T1000 (cell line): ENCODE data around the gene OR4D1.
"Not testable (repeated sequence)": the region's sequence is repeated elsewhere in the genome, so short reads cannot be mapped to it uniquely, and the experiment has no call there.

ENCODE experiments used
- DNase-seq: peaks from one replicate; lab custom pipeline; 2025; ENCODE audit warnings: mixed read lengths; lab: John Stamatoyannopoulos, UW

The OR4D1 gene

GRCh38 chr17:58147930-58148434 lies at the start of gene OR4D1:
Gene OR4D1, plus strand, starts transcription at chr17:58148384. Its CDS starts 6,770 bp downstream, at chr17:58155154.
- no peak for DNase-seq

DNA sequence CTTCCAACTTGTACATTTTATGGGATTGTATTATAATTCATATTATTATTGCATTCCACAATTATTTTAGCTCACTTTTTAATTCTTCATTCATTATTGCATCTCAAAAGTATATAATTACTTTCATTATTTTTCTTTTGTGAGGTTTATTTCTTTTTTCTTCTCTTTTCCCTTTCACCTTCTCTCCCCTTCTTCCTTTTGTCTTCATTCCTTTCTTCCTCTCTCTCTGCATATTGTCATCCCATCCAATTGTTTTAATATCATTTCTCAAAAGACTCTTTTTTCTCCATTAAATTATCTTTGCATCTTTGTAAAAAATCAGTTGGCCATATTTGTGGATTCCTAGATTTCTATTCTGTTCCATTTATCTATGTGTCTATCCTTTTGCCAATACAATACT lies 47.7 kb upstream of the OR4D1 start:
- no peak for DNase-seq

DNA sequence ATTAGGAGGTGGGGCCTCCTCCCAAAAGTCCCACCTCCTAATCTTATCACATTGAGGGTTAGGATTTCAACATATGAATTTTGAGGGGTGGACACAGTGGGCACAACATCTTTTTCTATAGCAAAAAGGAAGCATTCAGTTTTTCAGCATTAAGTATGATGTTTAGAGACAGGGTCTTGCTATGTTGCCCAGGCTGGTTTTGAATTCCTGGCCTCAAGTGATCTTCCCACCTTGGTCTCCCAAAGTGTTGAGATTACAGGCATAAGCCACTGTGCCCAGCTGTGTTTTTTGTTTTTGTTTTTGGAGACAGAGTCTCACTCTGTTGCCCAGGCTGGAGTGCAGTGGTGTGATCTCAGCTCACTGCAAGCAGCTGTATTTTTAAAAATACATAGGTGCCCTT lies 46.3 kb upstream of the OR4D1 start:
- not testable (repeated sequence) for DNase-seq

GRCh38 chr17:58105093-58105492 lies 43.1 kb upstream of the OR4D1 start:
- no peak for DNase-seq

GRCh38 chr17:58107306-58107705 lies 40.9 kb upstream of the OR4D1 start:
- DNase-seq, result no peak

DNA sequence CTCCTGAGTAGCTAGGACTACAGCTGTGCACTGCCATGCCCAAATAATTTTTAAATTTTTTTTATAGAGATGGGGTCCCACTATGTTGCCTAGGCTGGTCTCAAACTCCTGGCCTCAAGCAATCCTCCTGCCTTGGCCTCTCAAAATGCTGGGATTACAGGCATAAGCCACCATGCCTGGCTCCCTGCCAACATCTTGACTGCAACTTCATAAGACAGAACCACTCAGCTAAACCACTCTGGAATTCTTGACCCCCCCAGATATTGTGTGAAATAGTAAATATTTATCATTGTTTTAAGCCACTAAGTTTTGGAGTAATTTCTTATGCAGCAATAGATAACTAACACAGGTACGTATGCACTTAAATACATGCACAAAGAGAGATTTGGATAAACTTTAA lies 39.0 kb upstream of the OR4D1 start:
- no peak for DNase-seq

DNA sequence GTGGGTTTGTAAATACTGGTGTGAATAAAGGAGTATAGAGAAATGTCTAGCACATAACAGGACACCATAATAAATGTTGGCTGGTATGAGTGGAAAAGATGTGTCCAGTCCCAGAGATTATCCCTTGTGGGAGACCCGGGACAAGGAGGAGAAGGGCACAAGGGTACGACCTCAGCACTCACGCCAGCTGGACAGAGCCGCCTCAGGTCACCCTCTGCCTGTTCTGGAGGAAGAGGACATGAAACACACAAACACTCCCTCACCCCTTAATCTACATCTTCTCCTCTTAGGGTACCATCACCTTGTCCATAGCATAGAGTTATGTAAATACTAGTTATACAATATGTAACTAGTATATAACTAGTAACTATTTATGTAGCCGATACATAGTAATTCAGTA lies 38.2 kb upstream of the OR4D1 start:
- no peak for DNase-seq

DNA sequence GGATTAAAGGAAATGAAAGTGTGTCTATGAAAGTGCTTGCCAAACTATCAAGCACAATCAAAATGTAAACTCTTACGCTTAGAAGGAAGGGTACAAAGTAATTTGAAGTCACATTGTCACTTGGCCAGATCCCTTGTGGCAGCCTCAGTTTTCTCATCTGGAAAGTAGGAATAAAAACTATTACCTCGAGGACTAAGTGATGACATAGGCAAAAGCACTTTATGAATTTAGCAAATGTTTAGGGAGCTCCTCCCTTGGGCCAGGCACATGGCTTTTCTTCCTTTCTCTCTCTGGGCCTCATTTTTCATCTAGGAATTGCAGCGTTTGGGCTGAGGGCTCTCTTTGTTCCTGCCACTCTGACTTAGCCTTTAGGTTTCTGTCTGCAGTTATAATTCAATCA lies 36.5 kb upstream of the OR4D1 start:
- DNase-seq, result no peak

- peak; percentile 60 for DNase-seq
Observed at GRCh38 chr17:58112970-58113631, 35.1 kb upstream of the OR4D1 start.

GRCh38 chr17:58113947-58114346 lies 34.2 kb upstream of the OR4D1 start:
- no peak for DNase-seq

GRCh38 chr17:58117382-58117781 lies 30.8 kb upstream of the OR4D1 start:
- no peak for DNase-seq

GRCh38 chr17:58119491-58119890 lies 28.7 kb upstream of the OR4D1 start:
- DNase-seq, result no peak

DNA sequence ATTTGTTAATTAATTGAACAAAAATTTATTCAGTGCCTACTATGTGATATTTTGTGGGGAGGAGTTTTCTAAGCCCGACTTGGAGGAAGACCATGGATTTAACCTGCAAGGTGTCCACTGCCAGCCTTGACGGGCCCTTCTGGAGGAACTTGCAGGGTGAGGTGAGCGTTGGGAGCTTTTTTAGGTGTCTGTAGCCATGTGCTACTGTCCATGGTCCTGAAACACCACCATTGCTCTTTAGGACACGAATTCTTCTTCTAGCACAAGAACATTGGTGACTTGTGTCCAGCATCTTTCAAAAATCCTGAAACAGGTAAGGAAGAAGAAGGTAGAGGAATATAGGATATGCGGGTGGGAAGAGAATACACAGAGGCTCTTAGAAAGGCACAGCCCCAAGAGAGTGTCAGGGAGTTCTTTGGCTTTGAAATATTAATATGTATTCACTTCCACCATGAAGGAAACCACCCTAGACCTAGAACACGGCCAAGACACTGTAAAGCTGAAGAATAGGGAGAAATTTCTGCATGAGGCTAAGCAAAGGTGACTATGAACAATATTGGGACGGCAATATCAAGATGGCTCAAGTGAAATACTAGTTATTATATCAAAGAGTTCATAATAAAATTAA lies 27.9 kb upstream of the OR4D1 start:
- DNase-seq, result peak; percentile 18

DNA sequence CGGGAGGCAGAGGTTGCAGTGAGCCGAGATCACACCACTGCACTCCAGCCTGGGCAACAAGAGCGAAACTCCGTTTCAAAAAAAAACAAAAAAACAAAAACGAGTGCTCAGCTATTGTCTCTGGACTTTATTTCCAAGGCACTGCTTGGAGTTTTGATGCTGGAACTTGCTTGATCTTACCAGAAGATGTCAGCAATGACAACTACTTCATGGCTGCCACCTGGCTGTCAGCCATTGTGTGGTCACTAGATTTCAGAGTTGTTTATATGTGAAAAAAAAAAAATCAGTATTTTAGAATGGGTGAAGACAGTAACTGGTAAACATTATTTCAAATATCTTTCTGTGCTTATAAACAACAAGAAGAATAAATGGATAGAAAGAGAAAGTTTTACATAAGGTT lies 26.3 kb upstream of the OR4D1 start:
- no peak for DNase-seq

DNA sequence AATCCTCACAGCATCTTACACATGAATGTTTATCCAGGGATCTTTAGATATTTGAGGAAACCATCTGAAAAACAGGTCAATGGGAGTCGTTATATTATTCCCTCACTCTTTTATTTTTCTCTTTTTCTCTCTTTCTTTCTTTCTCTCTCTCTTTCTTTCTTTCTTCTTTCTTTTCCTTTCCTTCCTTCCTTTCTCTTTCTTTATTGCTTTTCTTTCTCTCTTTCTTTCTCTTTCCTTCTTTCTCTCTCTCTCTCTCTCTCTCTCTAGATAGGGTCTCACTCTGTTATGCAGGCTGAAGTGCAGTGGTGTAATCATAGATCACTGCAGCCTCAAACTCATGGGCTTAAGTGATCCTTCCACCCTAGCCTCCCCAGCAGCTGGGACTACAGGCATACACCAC lies 20.3 kb upstream of the OR4D1 start:
- no peak for DNase-seq

DNA sequence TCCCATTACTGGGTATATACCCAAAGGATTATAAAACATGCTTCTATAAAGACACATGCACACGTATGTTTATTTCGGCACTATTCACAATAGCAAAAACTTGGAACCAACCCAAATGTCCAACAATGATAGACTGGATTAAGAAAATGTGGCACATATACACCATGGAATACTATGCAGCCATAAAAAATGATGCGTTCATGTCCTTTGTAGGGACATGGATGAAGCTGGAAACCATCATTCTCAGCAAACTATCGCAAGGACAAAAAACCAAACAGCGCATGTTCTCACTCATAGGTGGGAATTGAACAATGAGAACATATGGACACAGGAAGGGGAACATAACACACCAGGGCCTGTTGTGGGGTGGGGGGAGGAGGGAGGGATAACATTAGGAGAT lies 15.5 kb upstream of the OR4D1 start:
- DNase-seq, result not testable (repeated sequence)

GRCh38 chr17:58136669-58137279 lies 11.4 kb upstream of the OR4D1 start:
- DNase-seq, result no peak

DNA sequence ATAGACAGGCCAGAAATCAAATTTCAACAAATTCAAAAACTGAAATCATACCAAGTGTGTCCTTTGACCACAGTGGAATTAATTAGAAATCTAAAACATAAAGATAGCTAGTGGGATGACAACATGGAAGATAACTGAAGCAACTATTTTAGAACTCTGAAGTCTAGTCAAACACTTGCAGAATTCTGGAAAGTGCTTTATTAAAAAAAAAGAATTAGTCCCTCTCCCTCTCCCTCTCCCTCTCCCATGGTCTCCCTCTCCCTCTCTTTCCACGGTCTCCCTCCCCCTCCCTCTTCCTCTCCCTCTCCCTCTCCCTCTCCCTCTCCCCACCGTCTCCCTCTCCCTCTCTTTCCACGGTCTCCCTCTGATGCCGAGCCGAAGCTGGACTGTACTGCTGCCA lies 6.7 kb upstream of the OR4D1 start:
- no peak for DNase-seq

DNA sequence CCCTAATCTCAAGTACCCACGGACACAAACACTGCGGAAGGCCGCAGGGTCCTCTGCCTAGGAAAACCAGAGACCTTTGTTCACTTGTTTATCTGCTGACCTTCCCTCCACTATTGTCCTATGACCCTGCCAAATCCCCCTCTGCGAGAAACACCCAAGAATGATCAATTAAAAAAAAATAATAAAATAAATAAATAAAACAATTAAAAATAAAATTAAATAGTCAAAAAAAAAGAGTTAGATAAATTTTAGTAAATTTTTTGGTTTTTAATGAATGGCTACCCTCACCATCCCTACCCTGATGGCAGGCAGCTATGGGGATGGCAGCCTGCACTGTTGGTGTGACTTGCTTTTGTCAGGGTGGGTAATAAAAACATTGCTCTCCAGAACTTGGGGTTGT lies 4.8 kb upstream of the OR4D1 start:
- not testable (repeated sequence) for DNase-seq

DNA sequence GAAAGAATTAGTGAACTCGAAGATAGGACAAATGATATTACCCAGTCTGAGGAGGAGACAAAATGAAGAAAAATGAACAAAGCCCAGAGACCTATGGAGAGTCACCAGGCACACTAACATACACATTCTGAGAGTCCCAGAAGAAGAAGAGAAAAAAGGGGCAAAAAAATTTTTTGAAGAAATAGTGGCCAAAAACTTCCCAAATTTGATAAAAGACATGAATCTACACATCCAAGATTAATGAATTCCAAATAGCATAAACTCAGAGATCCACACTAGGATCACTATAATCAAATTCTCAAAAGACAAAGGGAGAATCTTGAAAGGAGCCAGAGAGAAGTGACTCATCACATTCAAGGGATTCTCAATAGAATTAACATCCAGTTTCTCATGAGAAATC lies 3.4 kb upstream of the OR4D1 start:
- no peak for DNase-seq

- no peak for DNase-seq
Observed at GRCh38 chr17:58148609-58149008, 425 bp downstream of the OR4D1 start.

DNA sequence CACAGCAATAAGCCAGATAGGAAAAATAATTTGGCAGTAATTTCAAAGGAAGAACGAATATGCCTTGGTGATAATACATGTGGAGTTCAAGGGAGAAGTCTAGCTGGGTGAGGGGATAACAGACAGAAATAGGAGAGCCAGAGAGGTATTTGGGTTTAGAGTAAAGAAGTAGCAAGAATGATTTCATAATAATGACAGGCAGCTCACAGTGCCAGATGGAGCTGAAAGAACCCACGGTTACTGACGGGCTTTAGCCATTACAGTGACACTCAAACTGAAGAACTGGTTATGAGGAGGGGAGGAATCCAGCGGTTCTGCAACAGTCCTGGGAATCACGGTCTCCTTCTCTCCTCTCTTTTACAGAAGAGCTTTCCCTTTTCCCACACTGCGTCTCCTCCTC lies 2.2 kb downstream of the OR4D1 start:
- DNase-seq, result no peak

GRCh38 chr17:58153046-58153445 lies 4.9 kb downstream of the OR4D1 start:
- no peak for DNase-seq
